ENCODE results near the gene PCDHGA10.
"Not testable (repeated sequence)": the region's sequence is repeated elsewhere in the genome, so short reads cannot be mapped to it uniquely, and the experiment has no call there.

PCDHGA10 gene

GRCh38 chr5:141412854-141413539 is at the start of gene PCDHGA10:
Gene PCDHGA10, plus strand, starts transcription at chr5:141412987. Its CDS starts 189 bp downstream, at chr5:141413176.
- DNase-seq (ENCODE audit: low read depth) = no peak

- no peak for DNase-seq (ENCODE audit: low read depth)
These were observed 48.7 kb upstream of the PCDHGA10 start, which contains the start of gene PCDHGA5 for GRCh38 chr5:141363952-141364660. Gene PCDHGA5, plus strand, starts transcription at chr5:141364162. Its CDS starts 169 bp downstream, at chr5:141364331.

- DNase-seq (ENCODE audit: low read depth) = no peak
These were observed 46.5 kb upstream of the PCDHGA10 start for GRCh38 chr5:141366016-141366896.

- no peak for DNase-seq (ENCODE audit: low read depth)
These were observed 42.6 kb upstream of the PCDHGA10 start, which contains the start of gene PCDHGB3 for GRCh38 chr5:141369994-141370848. Gene PCDHGB3, plus strand, starts transcription at chr5:141370242. Its CDS starts 153 bp downstream, at chr5:141370395.

GRCh38 chr5:141371572-141372475 is 41.0 kb upstream of the PCDHGA10 start:
- DNase-seq (ENCODE audit: low read depth) = no peak

GRCh38 chr5:141373673-141374317 is 39.0 kb upstream of the PCDHGA10 start, which contains the start of gene PCDHGA6:
Gene PCDHGA6, plus strand, starts transcription at chr5:141373891. Its CDS starts 193 bp downstream, at chr5:141374084.
- DNase-seq (ENCODE audit: low read depth) = no peak

GRCh38 chr5:141374627-141375026 is 38.2 kb upstream of the PCDHGA10 start:
- DNase-seq (ENCODE audit: low read depth) = no peak

- DNase-seq (ENCODE audit: low read depth) = not testable (repeated sequence)
These were observed 37.2 kb upstream of the PCDHGA10 start for GRCh38 chr5:141375444-141376155.

GRCh38 chr5:141382469-141383294 is 30.1 kb upstream of the PCDHGA10 start, which contains the start of gene PCDHGA7:
Gene PCDHGA7, plus strand, starts transcription at chr5:141382742. Its CDS starts 158 bp downstream, at chr5:141382900.
- DNase-seq (ENCODE audit: low read depth) = no peak

GRCh38 chr5:141383345-141383744 is 29.4 kb upstream of the PCDHGA10 start:
- no peak for DNase-seq (ENCODE audit: low read depth)

GRCh38 chr5:141384471-141385267 is 28.1 kb upstream of the PCDHGA10 start:
- no peak for DNase-seq (ENCODE audit: low read depth)

GRCh38 chr5:141387557-141388311 is 25.1 kb upstream of the PCDHGA10 start, which contains the start of gene PCDHGB4:
Gene PCDHGB4, plus strand, starts transcription at chr5:141387698. Its CDS starts 187 bp downstream, at chr5:141387885.
- DNase-seq (ENCODE audit: low read depth) = not testable (repeated sequence)

- DNase-seq (ENCODE audit: low read depth) = no peak
These were observed 24.1 kb upstream of the PCDHGA10 start for GRCh38 chr5:141388661-141389060.

- DNase-seq (ENCODE audit: low read depth) = no peak
These were observed 23.4 kb upstream of the PCDHGA10 start for GRCh38 chr5:141389153-141390042.
